PC-9 (cell line): Measurements from ENCODE around the gene FMNL1. TPM values are rescaled to one million over a fixed set of nuclear protein-coding genes. Genes with fewer than 3 reads are reported as not detected.
A peak's percentile ranks its signal among the peaks of the same experiment; 100 is the strongest.

Experiments used
- BruUV-seq: library from RNA; stranded (reverse); fragments of 400-500 nt; replicated peaks from 2 replicates; lab custom pipeline; 2021; lab: Mats Ljungman, UMichigan
- CTCF ChIA-PET: fragments of 300-600 bp; sonication (Branson Sonifier 250); formaldehyde crosslinking; loops from one replicate; lab custom pipeline; 2022; ENCODE audit warnings: antibody characterized with exemption; lab: Charles Lee
- POLR2A ChIA-PET: fragments of 300-600 bp; sonication (Branson Sonifier 250); formaldehyde crosslinking; loops from one replicate; lab custom pipeline; 2022; ENCODE audit warnings: antibody characterized with exemption; ENCODE audit not compliant: unreplicated experiment; lab: Charles Lee
- DNase-seq, 2 experiments: peaks; one replicate each; pipeline versions ENCODE4 v3.0.0 to v3.0.0-alpha.2; 2015 to 2022; ENCODE audit warnings: mixed read lengths in 1 of 2
- H2AFZ ChIP-seq: fragments of 200-600 bp; sonication (generic); 2 replicates; pipeline ENCODE4 v1.8.1; 2017; ENCODE audit warnings: antibody characterized with exemption
- H3F3A ChIP-seq: fragments of 200-600 bp; sonication (generic); 2 replicates; pipeline ENCODE4 v1.8.1; 2017; ENCODE audit warnings: antibody characterized with exemption, mild to moderate bottlenecking, low read depth; ENCODE audit not compliant: insufficient read depth
- H3K27ac ChIP-seq: fragments of 200-600 bp; sonication (generic); 2 replicates; pipeline ENCODE4 v1.6.1; 2016; ENCODE audit warnings: mixed run types
- H3K27me3 ChIP-seq: fragments of 200-600 bp; sonication (generic); 2 replicates; pipeline ENCODE4 v1.6.1; 2016; ENCODE audit warnings: low read depth, mixed run types; ENCODE audit not compliant: insufficient read depth
- H3K36me3 ChIP-seq: fragments of 200-600 bp; sonication (generic); 2 replicates; pipeline ENCODE4 v1.6.1; 2016; ENCODE audit warnings: low read depth, mixed run types
- H3K4me1 ChIP-seq: fragments of 200-600 bp; sonication (generic); replicated peaks from 2 replicates; pipeline ENCODE4 v1.6.1; 2016; ENCODE audit warnings: mixed run types; ENCODE audit not compliant: insufficient read depth
- H3K4me2 ChIP-seq: fragments of 200-600 bp; sonication (generic); 2 replicates; pipeline ENCODE4 v1.6.1; 2017; ENCODE audit warnings: mixed run types
- H3K4me3 ChIP-seq: fragments of 200-600 bp; sonication (generic); 2 replicates; pipeline ENCODE4 v1.6.1; 2016; ENCODE audit warnings: mixed run types
- H3K79me2 ChIP-seq: fragments of 200-600 bp; sonication (generic); 2 replicates; pipeline ENCODE4 v1.6.1; 2017; ENCODE audit warnings: low read depth, mixed run types
- H3K9me2 ChIP-seq: fragments of 200-600 bp; sonication (generic); 2 replicates; pipeline ENCODE4 v1.8.1; 2017; ENCODE audit warnings: mild to moderate bottlenecking; ENCODE audit not compliant: insufficient read depth
- H3K9me3 ChIP-seq: fragments of 200-600 bp; sonication (generic); 2 replicates; pipeline ENCODE4 v1.8.1; 2016; ENCODE audit warnings: low read depth; ENCODE audit not compliant: insufficient read depth
- H4K20me1 ChIP-seq: fragments of 200-600 bp; sonication (generic); 2 replicates; pipeline ENCODE4 v1.8.1; 2017; ENCODE audit not compliant: insufficient read depth
- CTCF ChIP-seq: fragments of 200-600 bp; sonication (generic); conservative IDR thresholded peaks from 2 replicates; pipeline ENCODE4 v1.6.1; 2017; ENCODE audit warnings: mixed run types, antibody characterized with exemption, mild to moderate bottlenecking, moderate library complexity
- EZH2 ChIP-seq: fragments of 200-600 bp; sonication (generic); IDR thresholded peaks from 2 replicates; pipeline ENCODE4 v1.8.0; 2017; ENCODE audit warnings: antibody characterized with exemption, low read depth
- intact Hi-C: fragments of 100-400 bp; cut with micrococcal nuclease; formaldehyde crosslinking; loops from one replicate; pipeline ENCODE4 v1.10.0; 2022; ENCODE audit not compliant: unreplicated experiment
- total RNA-seq: library from RNA; stranded (reverse); gene quantifications from 2 replicates; pipeline ENCODE4 v1.2.3, GENCODE V29; 2021

Gene FMNL1
- total RNA-seq, 1 experiment from 2014 or later = 12.9 TPM

- H3K4me1 ChIP-seq = peaks cover 41% of the 10 kb centered on the region
- H3K4me2 ChIP-seq = no peak overlapping the region
- H4K20me1 ChIP-seq = no peaks in the 10 kb centered on the region
- DNase-seq = no peak
- peaks cover 34% of the 10 kb centered on the region for H3F3A ChIP-seq
- no peak overlapping the region for H3K4me3 ChIP-seq
- no peaks in the 10 kb centered on the region for H3K36me3 ChIP-seq
- no peak for TF ChIP-seq EZH2
- no peak for TF ChIP-seq CTCF
- intact Hi-C loops = no loop called here
- H3K79me2 ChIP-seq = peaks cover 7% of the 10 kb centered on the region; the same call in 1 of the 2 replicates
- H3K27me3 ChIP-seq = no peaks in the 10 kb centered on the region
- no peak overlapping the region for H2AFZ ChIP-seq
- CTCF ChIA-PET = no interaction called here
- BruUV-seq = no TSS peak
- H3K27ac ChIP-seq = no peak overlapping the region
- H3K9me2 ChIP-seq = no peaks in the 10 kb centered on the region
- POLR2A ChIA-PET = no interaction called here
- no peaks in the 10 kb centered on the region for H3K9me3 ChIP-seq
Measured at GRCh38 chr17:45224671-45225050, 3.0 kb downstream of the FMNL1 start.

- H3F3A ChIP-seq = peaks cover 35% of the 10 kb centered on the region; the same call in 1 of the 2 replicates
- H3K9me2 ChIP-seq = no peaks in the 10 kb centered on the region
- H3K36me3 ChIP-seq = no peaks in the 10 kb centered on the region
- TF ChIP-seq CTCF (no peak), EZH2 (no peak)
- H3K79me2 ChIP-seq = peaks cover 7% of the 10 kb centered on the region; the same call in 1 of the 2 replicates
- CTCF ChIA-PET = interaction anchor here (1.7 kb wide), 1 partner anchor 90 kb away, joined by 6 read pairs; the partner anchor contains the start of gene ACBD4
- no peaks in the 10 kb centered on the region for H4K20me1 ChIP-seq
- H3K4me2 ChIP-seq = peak overlapping the region; percentile 29; the same call in 1 of the 2 replicates
- no TSS peak for BruUV-seq
- intact Hi-C loops = no loop called here
- peaks cover 46% of the 10 kb centered on the region for H3K4me1 ChIP-seq
- H3K27me3 ChIP-seq = no peaks in the 10 kb centered on the region
- H3K4me3 ChIP-seq = no peak overlapping the region
- no peaks in the 10 kb centered on the region for H3K9me3 ChIP-seq
- no peak overlapping the region for H2AFZ ChIP-seq
- no peak overlapping the region for H3K27ac ChIP-seq
- POLR2A ChIA-PET = interaction anchor here (0.7 kb wide), 1 partner anchor 77 kb away, joined by 5 read pairs; no protein-coding TSS in a partner anchor
- DNase-seq = peak in 1 of 2 experiments; percentile 29
Measured at GRCh38 chr17:45225051-45225700, 3.5 kb downstream of the FMNL1 start.

GRCh38 chr17:45225964-45226530, 4.4 kb downstream of the FMNL1 start:
- H3K4me3 ChIP-seq = no peak overlapping the region
- H2AFZ ChIP-seq = no peak overlapping the region
- no peak overlapping the region for H3K27ac ChIP-seq
- peaks cover 36% of the 10 kb centered on the region; the same call in 1 of the 2 replicates for H3F3A ChIP-seq
- no peaks in the 10 kb centered on the region for H4K20me1 ChIP-seq
- H3K27me3 ChIP-seq = no peaks in the 10 kb centered on the region
- DNase-seq = no peak
- H3K79me2 ChIP-seq = peaks cover 7% of the 10 kb centered on the region; the same call in 1 of the 2 replicates
- H3K9me3 ChIP-seq = no peaks in the 10 kb centered on the region
- H3K4me2 ChIP-seq = no peak overlapping the region
- no peaks in the 10 kb centered on the region for H3K36me3 ChIP-seq
- POLR2A ChIA-PET = interaction anchor here (0.7 kb wide), 1 partner anchor 77 kb away, joined by 5 read pairs; no protein-coding TSS in a partner anchor
- BruUV-seq = no TSS peak
- intact Hi-C loops = no loop called here
- CTCF ChIA-PET = interaction anchor here (1.7 kb wide), 1 partner anchor 90 kb away, joined by 6 read pairs; the partner anchor contains the start of gene ACBD4
- H3K4me1 ChIP-seq = peaks cover 53% of the 10 kb centered on the region
- H3K9me2 ChIP-seq = no peaks in the 10 kb centered on the region
- TF ChIP-seq CTCF (no peak), EZH2 (no peak)
